Mammary epithelial cell (primary cell): ENCODE measurements around the gene MAP3K1.

Experiments used
- EZH2 ChIP-seq: IDR thresholded peaks from 2 replicates; pipeline ENCODE4 v1.6.1; 2012; ENCODE audit warnings: low read length, inconsistent platforms, borderline replicate concordance
- TF ChIP-seq, protein P1 (sequence below), 2 donors: IDR thresholded peaks in 1 of 2; conservative IDR thresholded peaks in 1 of 2; 2 replicates each; pipeline ENCODE4 v1.5.1; 2011 to 2012; ENCODE audit warnings: inconsistent platforms in 2 of 2, low read length in 2 of 2, mild to moderate bottlenecking in 2 of 2, control low read depth in 1 of 2, low read depth in 1 of 2; ENCODE audit not compliant: insufficient read depth in 1 of 2; ENCODE audit errors: extremely low read depth in 1 of 2

DNA sequence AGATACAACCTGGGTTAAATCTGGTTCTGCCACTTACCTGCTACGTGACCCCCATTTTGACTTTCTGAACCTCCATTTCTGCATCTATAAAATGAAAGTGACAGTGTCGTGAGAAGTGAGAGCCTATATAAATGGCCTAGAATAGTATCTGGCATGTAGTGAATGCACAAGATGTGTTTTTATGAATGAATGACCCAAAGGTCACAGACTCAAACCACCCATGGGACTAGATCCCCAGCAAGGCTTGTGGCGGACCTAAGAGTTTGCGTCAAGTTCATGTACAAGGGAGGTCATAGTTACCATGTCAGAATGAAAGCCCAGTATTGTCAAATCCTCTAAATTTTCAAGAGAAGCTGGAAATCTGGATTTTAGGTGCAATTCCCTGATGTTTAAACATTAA, 82.9 kb downstream of the MAP3K1 start:
- TF ChIP-seq, protein P1, sequence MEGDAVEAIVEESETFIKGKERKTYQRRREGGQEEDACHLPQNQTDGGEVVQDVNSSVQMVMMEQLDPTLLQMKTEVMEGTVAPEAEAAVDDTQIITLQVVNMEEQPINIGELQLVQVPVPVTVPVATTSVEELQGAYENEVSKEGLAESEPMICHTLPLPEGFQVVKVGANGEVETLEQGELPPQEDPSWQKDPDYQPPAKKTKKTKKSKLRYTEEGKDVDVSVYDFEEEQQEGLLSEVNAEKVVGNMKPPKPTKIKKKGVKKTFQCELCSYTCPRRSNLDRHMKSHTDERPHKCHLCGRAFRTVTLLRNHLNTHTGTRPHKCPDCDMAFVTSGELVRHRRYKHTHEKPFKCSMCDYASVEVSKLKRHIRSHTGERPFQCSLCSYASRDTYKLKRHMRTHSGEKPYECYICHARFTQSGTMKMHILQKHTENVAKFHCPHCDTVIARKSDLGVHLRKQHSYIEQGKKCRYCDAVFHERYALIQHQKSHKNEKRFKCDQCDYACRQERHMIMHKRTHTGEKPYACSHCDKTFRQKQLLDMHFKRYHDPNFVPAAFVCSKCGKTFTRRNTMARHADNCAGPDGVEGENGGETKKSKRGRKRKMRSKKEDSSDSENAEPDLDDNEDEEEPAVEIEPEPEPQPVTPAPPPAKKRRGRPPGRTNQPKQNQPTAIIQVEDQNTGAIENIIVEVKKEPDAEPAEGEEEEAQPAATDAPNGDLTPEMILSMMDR (conservative IDR thresholded peaks at IDR 0.05 in 1 of 2, IDR thresholded peaks at IDR 0.05 in 1 of 2; ENCODE audit: extremely low read depth in 1 of 2, insufficient read depth in 1 of 2, low read depth in 1 of 2, low read length in 2 of 2): no peak
- no peak for TF ChIP-seq EZH2
